LNCaP clone FGC (cell line): ENCODE measurements around the gene PRSS2.
"Not testable (repeated sequence)": the region's sequence is repeated elsewhere in the genome, so short reads cannot be mapped to it uniquely, and the experiment has no call there.

Source experiments
- DNase-seq: peaks from one replicate; pipeline ENCODE4 v3.0.0-alpha.2; 2011; ENCODE audit warnings: low read depth
- H3K4me3 ChIP-seq: 2 replicates; pipeline ENCODE4 v1.5.1; 2011; ENCODE audit warnings: mild to moderate bottlenecking, low read depth, low read length, control low read depth
- TF ChIP-seq, protein P1 (sequence below): IDR thresholded peaks from 2 replicates; pipeline ENCODE4 v1.5.1; 2012; ENCODE audit warnings: mild to moderate bottlenecking; ENCODE audit not compliant: control insufficient read depth, insufficient read depth; ENCODE audit errors: extremely low read depth

Gene PRSS2

DNA sequence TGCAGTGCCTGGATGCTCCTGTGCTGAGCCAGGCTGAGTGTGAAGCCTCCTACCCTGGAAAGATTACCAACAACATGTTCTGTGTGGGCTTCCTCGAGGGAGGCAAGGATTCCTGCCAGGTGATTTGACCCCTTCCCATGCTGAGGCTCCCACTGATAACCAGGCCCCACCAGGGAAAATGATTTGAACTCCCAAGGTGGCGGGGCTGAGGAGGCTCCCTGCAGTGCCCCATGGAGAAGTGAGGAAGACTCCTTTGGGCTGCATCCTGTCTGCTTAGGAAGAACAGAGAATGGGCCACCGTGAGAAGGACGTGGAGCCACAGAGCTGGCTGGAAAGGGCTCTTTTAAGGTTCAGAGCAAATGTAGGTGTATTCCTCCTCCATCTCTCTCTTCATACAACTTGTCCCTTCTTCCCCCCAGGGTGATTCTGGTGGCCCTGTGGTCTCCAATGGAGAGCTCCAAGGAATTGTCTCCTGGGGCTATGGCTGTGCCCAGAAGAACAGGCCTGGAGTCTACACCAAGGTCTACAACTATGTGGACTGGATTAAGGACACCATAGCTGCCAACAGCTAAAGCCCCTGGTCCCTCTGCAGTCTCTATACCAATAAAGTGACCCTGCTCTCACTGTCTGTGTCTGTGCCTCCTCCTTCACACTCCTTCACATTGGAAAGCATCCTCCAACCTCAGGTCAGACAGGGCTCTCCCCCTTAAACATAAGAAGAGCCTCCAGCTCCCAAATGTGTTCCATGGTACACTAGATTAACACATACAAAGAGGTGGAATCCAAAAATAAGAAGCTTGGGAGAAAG, 3.4 kb downstream of the PRSS2 start:
- no peak overlapping the region for H3K4me3 ChIP-seq
- DNase-seq: no peak
- TF ChIP-seq, protein P1, sequence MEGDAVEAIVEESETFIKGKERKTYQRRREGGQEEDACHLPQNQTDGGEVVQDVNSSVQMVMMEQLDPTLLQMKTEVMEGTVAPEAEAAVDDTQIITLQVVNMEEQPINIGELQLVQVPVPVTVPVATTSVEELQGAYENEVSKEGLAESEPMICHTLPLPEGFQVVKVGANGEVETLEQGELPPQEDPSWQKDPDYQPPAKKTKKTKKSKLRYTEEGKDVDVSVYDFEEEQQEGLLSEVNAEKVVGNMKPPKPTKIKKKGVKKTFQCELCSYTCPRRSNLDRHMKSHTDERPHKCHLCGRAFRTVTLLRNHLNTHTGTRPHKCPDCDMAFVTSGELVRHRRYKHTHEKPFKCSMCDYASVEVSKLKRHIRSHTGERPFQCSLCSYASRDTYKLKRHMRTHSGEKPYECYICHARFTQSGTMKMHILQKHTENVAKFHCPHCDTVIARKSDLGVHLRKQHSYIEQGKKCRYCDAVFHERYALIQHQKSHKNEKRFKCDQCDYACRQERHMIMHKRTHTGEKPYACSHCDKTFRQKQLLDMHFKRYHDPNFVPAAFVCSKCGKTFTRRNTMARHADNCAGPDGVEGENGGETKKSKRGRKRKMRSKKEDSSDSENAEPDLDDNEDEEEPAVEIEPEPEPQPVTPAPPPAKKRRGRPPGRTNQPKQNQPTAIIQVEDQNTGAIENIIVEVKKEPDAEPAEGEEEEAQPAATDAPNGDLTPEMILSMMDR: no peak

DNA sequence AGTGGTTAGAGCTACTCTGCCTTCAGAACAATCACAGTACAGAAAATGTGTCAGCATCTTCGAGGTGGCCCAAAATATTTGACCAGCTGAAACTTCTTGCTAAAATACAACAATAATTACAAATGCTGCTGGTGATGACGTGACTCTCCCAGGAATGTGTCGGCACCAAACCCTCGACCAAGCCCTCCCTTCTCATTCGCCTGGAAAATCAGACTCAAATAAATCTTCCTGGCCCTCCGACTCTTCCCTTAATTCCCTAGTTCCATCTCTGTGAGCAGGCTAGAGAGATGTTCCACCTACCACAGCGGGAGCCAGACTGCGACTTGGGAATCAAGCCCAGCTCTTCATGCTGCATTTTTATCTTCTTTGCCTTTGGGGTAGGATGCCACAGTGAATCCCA, 4.1 kb downstream of the PRSS2 start:
- no peak for DNase-seq
- TF ChIP-seq, protein P1: no peak

DNA sequence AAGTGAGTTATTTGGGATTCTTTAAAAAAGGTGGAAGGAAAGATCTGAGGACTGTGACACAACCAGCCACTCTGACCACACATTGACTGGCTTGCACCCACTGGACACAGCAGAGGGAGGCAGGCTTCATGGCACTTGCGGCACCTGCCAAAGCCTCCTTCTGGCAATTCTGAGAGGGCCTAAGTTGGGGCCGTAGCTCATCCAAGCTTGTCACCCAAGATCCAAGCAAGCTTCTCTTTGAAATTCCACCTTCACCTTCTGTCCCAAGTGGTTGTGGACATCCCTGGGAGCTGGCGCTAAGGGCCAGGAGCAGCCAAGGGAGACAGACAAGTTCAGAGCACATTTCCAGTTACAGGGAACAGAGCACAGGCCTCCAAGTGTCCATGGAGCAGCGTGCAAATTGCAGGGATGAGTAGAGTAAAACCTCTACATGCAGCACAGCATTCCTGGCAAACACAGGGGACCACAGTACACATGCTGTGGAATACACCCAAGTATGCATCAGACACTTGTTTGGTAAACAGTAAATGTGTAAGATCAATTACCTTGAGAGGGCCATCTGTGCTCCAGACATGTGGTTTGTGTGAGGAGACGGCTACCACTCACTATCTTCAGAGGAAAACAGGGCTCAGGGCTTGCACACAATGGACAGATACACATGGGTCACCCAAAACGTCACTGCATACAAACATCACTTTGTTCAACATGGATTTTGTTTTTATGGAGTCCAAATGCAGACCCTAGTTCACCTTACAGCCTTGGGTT, 4.8 kb downstream of the PRSS2 start:
- H3K4me3 ChIP-seq, DNase-seq: not testable (repeated sequence)

More for the DNA sequence above, 4.1 kb downstream of the PRSS2 start:
- no peak overlapping the region for H3K4me3 ChIP-seq

DNA sequence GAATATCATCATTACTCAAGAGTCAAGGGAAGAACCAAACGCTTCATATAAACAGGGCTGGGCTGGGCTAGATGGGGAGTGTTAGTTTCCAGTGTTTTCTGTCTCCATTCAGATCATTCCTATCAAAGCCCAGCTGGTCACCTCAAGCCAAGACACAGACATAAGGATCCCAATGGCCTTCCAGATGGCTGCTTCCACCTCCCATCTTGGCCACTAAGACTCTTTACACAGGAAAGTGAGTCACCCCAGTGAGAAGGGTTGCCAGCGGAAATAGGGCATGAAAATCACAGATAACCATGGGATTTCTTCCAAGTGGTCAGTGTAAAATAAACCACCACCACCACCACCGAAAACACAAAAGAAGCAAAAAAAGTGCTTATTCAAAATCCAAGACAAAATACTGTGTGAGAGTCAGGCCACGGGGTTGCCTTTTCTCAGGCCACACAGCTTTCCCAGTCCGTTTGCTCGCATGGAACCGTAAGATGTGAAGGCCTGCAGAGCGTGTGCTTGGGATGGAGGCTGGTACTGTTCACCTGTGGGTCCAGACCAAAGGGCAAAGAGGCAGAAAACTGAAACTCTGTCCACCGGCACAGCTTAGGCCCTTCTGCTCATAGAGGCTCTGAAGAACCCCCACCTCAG, 5.6 kb downstream of the PRSS2 start:
- no peak for DNase-seq
- TF ChIP-seq, protein P1: no peak
- H3K4me3 ChIP-seq: no peak overlapping the region

DNA sequence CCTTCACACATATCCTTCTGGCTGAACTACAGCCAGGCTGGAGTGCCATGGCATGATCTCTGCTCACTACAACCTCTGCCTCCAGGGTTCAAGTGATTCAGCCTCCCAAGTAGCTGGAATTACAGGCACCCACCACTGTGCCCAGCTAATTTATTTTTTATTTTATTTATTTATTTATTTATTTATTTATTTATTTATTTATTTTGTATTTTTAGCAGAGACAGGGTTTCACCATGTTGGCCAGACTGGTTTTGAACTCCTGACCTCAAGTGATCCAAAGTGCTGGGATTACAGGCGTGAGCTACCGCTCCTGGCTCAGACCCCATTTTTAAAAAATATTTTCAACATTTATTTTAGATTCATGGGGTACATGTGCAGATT, 6.1 kb downstream of the PRSS2 start:
- H3K4me3 ChIP-seq, DNase-seq: not testable (repeated sequence)

DNA sequence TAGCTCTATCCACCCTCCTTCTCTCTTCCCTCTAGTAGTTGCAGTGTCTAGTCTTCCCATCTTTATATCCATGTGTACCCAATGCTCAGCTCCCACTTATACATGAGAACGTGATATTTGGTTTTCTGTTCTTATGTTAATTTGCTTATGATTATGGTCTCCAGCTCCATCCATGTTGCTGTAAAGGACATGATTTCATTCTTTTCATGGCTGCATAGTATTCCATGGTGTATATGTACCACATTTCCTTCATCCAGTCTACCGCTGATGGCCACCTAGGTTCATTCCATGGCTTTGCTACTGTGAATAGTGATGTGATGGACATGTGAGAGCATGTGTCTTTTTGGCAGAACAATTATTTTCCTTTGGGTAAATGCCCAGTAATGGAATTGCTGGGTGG, 6.5 kb downstream of the PRSS2 start:
- TF ChIP-seq, protein P1: no peak
- H3K4me3 ChIP-seq: no peak overlapping the region
- no peak for DNase-seq

DNA sequence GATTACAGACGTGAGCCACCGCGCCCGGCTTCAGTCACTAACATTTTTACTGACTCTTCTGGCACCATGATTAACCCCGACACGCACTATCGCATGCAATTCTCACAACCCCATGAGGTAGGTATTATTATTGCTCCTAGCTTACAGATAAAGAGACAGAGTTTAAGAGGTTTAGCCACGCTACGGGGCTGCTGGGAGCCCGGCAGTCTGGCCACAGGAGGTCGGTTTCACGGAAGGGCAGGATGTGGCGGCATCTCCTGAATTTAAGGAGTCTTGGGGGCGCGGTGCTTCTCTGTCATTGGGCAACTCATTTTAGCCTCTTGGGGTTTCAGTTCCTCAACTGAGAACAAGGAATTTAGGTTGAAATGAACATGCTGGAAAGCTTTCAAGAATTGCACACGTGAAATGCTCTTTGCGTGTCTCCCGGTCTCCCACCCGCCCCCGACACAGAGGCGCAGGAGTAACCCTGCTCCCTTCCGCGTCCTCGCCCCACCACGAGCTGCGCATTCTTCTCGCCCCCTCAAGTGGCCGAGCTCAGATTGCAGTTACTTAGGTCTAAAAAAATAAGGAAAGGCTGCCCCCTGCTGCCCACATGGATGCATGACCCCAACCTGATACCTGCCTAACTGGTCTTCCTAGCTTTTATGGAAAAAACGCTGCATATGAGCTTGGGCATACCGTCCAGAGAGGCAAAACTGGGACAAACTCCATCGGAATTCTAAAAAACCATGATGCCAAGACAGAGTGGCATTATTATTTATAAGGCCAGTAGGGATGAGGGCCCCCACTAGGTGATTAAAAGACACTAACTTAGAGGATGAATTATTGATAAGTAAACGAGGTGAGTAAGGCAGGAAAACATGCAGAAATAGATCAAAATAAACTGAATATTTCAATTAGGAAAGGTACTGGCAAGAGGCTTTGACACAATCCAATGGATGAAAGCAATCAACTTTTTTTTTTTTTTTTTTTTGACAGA, 12.4 kb downstream of the PRSS2 start:
- peak overlapping the region; percentile 40 for H3K4me3 ChIP-seq
- TF ChIP-seq, protein P1: peak; percentile 99
- peak; percentile 85 for DNase-seq
